Measurements from ENCODE around the gene FOXK1. TPM values are rescaled to one million over a fixed set of nuclear protein-coding genes. Genes with fewer than 3 reads are reported as not detected.

The FOXK1 gene
- total and polyA plus RNA-seq, 2 of the 13 experiments (the other 11 are each of a cell fraction or from before 2014, with no cell fraction given), result 4.6 to 8.8 TPM

DNA sequence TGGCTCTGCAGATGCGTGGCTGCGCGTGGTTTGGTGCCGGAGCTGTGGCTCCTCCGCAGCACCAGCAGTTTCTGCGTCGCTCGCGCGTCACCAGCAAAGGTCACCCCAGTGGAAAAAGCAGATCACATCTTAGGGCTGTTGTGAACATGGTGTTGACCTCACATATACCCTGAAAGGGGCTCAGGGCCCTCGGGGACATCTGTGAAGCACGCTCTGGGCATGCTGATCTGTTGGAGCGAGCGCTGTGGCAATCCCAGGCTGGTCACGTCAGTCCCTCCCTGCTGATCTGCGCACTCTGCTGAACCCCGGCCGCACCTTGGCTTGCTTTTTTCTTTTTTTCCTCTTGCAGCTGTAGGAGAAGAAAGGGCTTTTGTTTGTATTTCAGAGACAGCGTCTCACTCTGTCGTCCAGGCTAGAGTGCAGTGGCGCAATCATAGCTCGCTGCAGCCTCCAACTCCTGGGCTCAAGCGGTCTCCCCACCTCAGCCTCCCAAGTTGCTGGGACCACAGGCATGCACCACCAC, 60.0 kb downstream of the FOXK1 start (continued):
- TF ChIP-seq ZBTB4 (CRISPR knock-in tag; IDR thresholded peaks at IDR 0.05; ENCODE audit: borderline replicate concordance) (peak; percentile 73; the same call in 1 of the 2 replicates), ASH2L (IDR thresholded peaks at IDR 0.05; ENCODE audit: insufficient read length, low read depth, low read length) (peak; percentile 70), NCOA2 (CRISPR knock-in tag; IDR thresholded peaks at IDR 0.05) (peak; percentile 68), ZNF20 (CRISPR knock-in tag; IDR thresholded peaks at IDR 0.05) (no peak), RFXANK (CRISPR knock-in tag; IDR thresholded peaks at IDR 0.05) (no peak), U2AF1 (optimal IDR thresholded peaks at IDR 0.05; ENCODE audit: low read depth, low read length) (no peak), HMG20A (CRISPR knock-in tag; IDR thresholded peaks at IDR 0.05; ENCODE audit: borderline replicate concordance) (peak; percentile 55; the same call in 1 of the 2 replicates), CHD2 (IDR thresholded peaks at IDR 0.05; ENCODE audit: low read depth, low read length) (no peak), DNMT1 (CRISPR knock-in tag; IDR thresholded peaks at IDR 0.05) (no peak), SRSF4 (IDR thresholded peaks at IDR 0.05; ENCODE audit: low read depth, low read length, poor library complexity, severe bottlenecking) (no peak), ZNF431 (CRISPR knock-in tag; IDR thresholded peaks at IDR 0.05; ENCODE audit: borderline replicate concordance, low read depth) (peak; percentile 41; the same call in 1 of the 2 replicates), CBX5 (CRISPR knock-in tag; IDR thresholded peaks at IDR 0.05; ENCODE audit: borderline replicate concordance) (no peak; the same call in 1 of the 2 replicates), ZSCAN21 (CRISPR knock-in tag; IDR thresholded peaks at IDR 0.05; ENCODE audit: borderline replicate concordance) (peak; percentile 90), RCOR2 (CRISPR knock-in tag; IDR thresholded peaks at IDR 0.05) (peak; percentile 63; the same call in 1 of the 2 replicates)
- TF ChIP-seq, protein P1, sequence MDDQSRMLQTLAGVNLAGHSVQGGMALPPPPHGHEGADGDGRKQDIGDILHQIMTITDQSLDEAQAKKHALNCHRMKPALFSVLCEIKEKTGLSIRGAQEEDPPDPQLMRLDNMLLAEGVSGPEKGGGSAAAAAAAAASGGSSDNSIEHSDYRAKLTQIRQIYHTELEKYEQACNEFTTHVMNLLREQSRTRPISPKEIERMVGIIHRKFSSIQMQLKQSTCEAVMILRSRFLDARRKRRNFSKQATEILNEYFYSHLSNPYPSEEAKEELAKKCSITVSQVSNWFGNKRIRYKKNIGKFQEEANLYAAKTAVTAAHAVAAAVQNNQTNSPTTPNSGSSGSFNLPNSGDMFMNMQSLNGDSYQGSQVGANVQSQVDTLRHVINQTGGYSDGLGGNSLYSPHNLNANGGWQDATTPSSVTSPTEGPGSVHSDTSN (CRISPR knock-in tag; IDR thresholded peaks at IDR 0.05; ENCODE audit: borderline replicate concordance), result no peak
- TF ChIP-seq, protein P2, sequence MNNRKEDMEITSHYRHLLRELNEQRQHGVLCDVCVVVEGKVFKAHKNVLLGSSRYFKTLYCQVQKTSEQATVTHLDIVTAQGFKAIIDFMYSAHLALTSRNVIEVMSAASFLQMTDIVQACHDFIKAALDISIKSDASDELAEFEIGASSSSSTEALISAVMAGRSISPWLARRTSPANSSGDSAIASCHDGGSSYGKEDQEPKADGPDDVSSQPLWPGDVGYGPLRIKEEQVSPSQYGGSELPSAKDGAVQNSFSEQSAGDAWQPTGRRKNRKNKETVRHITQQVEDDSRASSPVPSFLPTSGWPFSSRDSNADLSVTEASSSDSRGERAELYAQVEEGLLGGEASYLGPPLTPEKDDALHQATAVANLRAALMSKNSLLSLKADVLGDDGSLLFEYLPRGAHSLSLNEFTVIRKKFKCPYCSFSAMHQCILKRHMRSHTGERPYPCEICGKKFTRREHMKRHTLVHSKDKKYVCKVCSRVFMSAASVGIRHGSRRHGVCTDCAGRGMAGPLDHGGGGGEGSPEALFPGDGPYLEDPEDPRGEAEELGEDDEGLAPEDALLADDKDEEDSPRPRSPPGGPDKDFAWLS (CRISPR knock-in tag; IDR thresholded peaks at IDR 0.05; ENCODE audit: borderline replicate concordance), result no peak
- TF ChIP-seq, protein P3, sequence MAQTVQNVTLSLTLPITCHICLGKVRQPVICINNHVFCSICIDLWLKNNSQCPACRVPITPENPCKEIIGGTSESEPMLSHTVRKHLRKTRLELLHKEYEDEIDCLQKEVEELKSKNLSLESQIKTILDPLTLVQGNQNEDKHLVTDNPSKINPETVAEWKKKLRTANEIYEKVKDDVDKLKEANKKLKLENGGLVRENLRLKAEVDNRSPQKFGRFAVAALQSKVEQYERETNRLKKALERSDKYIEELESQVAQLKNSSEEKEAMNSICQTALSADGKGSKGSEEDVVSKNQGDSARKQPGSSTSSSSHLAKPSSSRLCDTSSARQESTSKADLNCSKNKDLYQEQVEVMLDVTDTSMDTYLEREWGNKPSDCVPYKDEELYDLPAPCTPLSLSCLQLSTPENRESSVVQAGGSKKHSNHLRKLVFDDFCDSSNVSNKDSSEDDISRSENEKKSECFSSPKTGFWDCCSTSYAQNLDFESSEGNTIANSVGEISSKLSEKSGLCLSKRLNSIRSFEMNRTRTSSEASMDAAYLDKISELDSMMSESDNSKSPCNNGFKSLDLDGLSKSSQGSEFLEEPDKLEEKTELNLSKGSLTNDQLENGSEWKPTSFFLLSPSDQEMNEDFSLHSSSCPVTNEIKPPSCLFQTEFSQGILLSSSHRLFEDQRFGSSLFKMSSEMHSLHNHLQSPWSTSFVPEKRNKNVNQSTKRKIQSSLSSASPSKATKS (CRISPR knock-in tag; IDR thresholded peaks at IDR 0.05), result no peak
- TF ChIP-seq, protein P4, sequence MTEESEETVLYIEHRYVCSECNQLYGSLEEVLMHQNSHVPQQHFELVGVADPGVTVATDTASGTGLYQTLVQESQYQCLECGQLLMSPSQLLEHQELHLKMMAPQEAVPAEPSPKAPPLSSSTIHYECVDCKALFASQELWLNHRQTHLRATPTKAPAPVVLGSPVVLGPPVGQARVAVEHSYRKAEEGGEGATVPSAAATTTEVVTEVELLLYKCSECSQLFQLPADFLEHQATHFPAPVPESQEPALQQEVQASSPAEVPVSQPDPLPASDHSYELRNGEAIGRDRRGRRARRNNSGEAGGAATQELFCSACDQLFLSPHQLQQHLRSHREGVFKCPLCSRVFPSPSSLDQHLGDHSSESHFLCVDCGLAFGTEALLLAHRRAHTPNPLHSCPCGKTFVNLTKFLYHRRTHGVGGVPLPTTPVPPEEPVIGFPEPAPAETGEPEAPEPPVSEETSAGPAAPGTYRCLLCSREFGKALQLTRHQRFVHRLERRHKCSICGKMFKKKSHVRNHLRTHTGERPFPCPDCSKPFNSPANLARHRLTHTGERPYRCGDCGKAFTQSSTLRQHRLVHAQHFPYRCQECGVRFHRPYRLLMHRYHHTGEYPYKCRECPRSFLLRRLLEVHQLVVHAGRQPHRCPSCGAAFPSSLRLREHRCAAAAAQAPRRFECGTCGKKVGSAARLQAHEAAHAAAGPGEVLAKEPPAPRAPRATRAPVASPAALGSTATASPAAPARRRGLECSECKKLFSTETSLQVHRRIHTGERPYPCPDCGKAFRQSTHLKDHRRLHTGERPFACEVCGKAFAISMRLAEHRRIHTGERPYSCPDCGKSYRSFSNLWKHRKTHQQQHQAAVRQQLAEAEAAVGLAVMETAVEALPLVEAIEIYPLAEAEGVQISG (CRISPR knock-in tag; IDR thresholded peaks at IDR 0.05), result peak; percentile 54

Measured in HepG2 (cell line).